ENCODE data around the gene RYR1. TPM values are rescaled to one million over a fixed set of nuclear protein-coding genes. Genes with fewer than 3 reads are reported as not detected.

Gene RYR1
- total and polyA plus RNA-seq, 2 of the 8 experiments (the other 6 are each of a cell fraction or from before 2014, with no cell fraction given) = 5.8 to 11.8 TPM

DNA sequence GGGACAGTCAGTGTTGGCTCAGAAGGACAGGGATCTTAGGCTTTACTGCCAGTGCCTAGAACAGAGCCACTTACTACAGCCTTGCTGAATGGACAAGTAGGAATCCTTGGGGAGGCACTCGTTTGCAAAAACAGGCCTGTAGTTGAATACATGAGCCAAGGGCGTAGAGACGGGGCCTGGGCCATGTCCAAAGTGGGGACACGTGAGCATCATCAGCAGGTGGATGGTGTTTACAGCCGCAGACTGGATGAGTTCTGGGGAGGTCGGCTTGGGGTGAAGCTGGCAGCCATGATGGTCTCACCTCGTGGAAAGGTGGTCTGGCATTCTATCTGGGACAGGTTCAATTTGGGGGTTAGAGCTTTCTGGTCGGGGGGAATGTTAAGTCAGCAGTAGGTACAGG, 17.5 kb downstream of the RYR1 start:
- Histone ChIP-seq H3K14ac (ENCODE audit: insufficient read length) (no peak overlapping the region), H3K18ac (ENCODE audit: extremely low read depth, low read length) (no peak overlapping the region), H2AFZ (ENCODE audit: low read length) (no peak overlapping the region), H3K79me2 (ENCODE audit: control insufficient read depth in 1 of 2, insufficient read depth in 2 of 2, low read length in 2 of 2) (no peaks in the 10 kb centered on the region), H3K4ac (replicated peaks; ENCODE audit: insufficient read length, low read depth, low read length) (no peak overlapping the region), H2AK5ac (ENCODE audit: low read depth, low read length) (no peak overlapping the region), H3K23me2 (ENCODE audit: low read depth, low read length) (no peaks in the 10 kb centered on the region), H2BK20ac (ENCODE audit: low read length) (no peak overlapping the region), H2BK120ac (replicated peaks; ENCODE audit: low read depth, low read length) (no peak overlapping the region), H2BK15ac (ENCODE audit: low read length) (no peak overlapping the region), H2BK12ac (ENCODE audit: low read depth, low read length) (no peak overlapping the region), H3K9ac (replicated peaks in 1 of 4; ENCODE audit: extremely low read depth in 1 of 4, low read depth in 3 of 4, low read length in 3 of 4) (no peak overlapping the region), H3K9me3 (ENCODE audit: insufficient read depth in 2 of 2, low read depth in 1 of 2, low read length in 1 of 2) (no peaks in the 10 kb centered on the region), H3K27ac (ENCODE audit: low read depth, low read length) (no peak overlapping the region), H4K20me1 (replicated peaks in 1 of 2; ENCODE audit: control insufficient read depth in 1 of 2, insufficient read depth in 2 of 2, low read length in 2 of 2) (peaks cover 2 to 4% of the 10 kb centered on the region in 2 experiments), H4K5ac (ENCODE audit: insufficient read length, low read depth, low read length) (no peak overlapping the region), H3K27me3 (replicated peaks in 1 of 4; ENCODE audit: control insufficient read depth in 3 of 4, extremely low read depth in 1 of 4, insufficient read depth in 3 of 4, low read length in 3 of 4) (no peaks in the 10 kb centered on the region), H3K4me1 (replicated peaks in 1 of 4; ENCODE audit: control insufficient read depth in 3 of 4, insufficient read depth in 4 of 4, low read length in 3 of 4) (peaks cover 0 to 5% (median 2%) of the 10 kb centered on the region in 4 experiments; a peak in 5 of 7 replicates), H3K56ac (replicated peaks; ENCODE audit: insufficient read length, low read depth, low read length) (no peak overlapping the region), H4K91ac (replicated peaks; ENCODE audit: insufficient read length, low read length) (no peak overlapping the region), H3K4me3 (ENCODE audit: extremely low read depth in 1 of 4, insufficient read depth in 2 of 4, low read depth in 3 of 4, low read length in 4 of 4) (no peak overlapping the region), H3K36me3 (ENCODE audit: control insufficient read depth in 2 of 4, insufficient read depth in 4 of 4, low read length in 3 of 4) (peaks cover 9 to 18% (median 11%) of the 10 kb centered on the region in 4 experiments; a peak in 6 of 8 replicates), H4K8ac (ENCODE audit: extremely low read depth, insufficient read depth, low read length) (no peak overlapping the region), H3K79me1 (ENCODE audit: low read depth, low read length) (no peaks in the 10 kb centered on the region; the same call in 1 of the 2 replicates), H3K4me2 (ENCODE audit: insufficient read depth in 1 of 2, low read depth in 2 of 2, low read length in 2 of 2) (no peak overlapping the region), H2BK5ac (ENCODE audit: low read depth, low read length) (no peak overlapping the region), H3K23ac (ENCODE audit: insufficient read length) (no peak overlapping the region)
- no peak for FAIRE-seq
- CTCF ChIA-PET (ENCODE audit: partially characterized antibody) = no interaction called here
- POLR2A ChIA-PET (ENCODE audit: partially characterized antibody) = interaction anchor here (0.9 to 1.2 kb wide), 5 partner anchors 14 to 397 kb away, joined by 3 to 4 read pairs (median 3); no protein-coding TSS in a partner anchor
- WGBS, 2 experiments (ENCODE audit: extremely low coverage in 1 of 2, insufficient coverage in 1 of 2, insufficient read length in 1 of 2, insufficient replicate concordance in 2 of 2, low coverage in 1 of 2, low lambda C conversion rate in 2 of 2, missing lambda C conversion rate in 1 of 2) = 85% methylated on average over 8 of the region's 8 CpGs; no CpG with 5 or more reads in 1 of the 2 experiments
- TF ChIP-seq RXRA (IDR thresholded peaks at IDR 0.05; ENCODE audit: insufficient read depth, low read depth, low read length) = no peak
- TF ChIP-seq BCL11A (IDR thresholded peaks at IDR 0.05; ENCODE audit: low read depth in 2 of 2, low read length in 2 of 2) = no peak
- no peak for TF ChIP-seq GTF2F1 (IDR thresholded peaks at IDR 0.05; ENCODE audit: borderline replicate concordance, low read depth, low read length)
- TF ChIP-seq, protein P1, sequence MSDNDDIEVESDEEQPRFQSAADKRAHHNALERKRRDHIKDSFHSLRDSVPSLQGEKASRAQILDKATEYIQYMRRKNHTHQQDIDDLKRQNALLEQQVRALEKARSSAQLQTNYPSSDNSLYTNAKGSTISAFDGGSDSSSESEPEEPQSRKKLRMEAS (IDR thresholded peaks at IDR 0.05) = no peak
- no peak for TF ChIP-seq TAF1 (IDR thresholded peaks at IDR 0.05; ENCODE audit: low read depth, low read length)
- no peak for TF ChIP-seq FOSL1 (IDR thresholded peaks at IDR 0.05; ENCODE audit: insufficient read depth, low read depth, low read length)
- TF ChIP-seq CBX8 (IDR thresholded peaks at IDR 0.05; ENCODE audit: borderline replicate concordance, low read depth, low read length) = no peak
- no peak for TF ChIP-seq YY1 (IDR thresholded peaks at IDR 0.05; ENCODE audit: low read depth, low read length)
- DNase-seq (ENCODE audit: low read depth in 1 of 2, low spot score in 2 of 2) = no peak
